ENCODE results near the gene ZNF229.
"Not testable (repeated sequence)": the region's sequence is repeated elsewhere in the genome, so short reads cannot be mapped to it uniquely, and the experiment has no call there.

DNA sequence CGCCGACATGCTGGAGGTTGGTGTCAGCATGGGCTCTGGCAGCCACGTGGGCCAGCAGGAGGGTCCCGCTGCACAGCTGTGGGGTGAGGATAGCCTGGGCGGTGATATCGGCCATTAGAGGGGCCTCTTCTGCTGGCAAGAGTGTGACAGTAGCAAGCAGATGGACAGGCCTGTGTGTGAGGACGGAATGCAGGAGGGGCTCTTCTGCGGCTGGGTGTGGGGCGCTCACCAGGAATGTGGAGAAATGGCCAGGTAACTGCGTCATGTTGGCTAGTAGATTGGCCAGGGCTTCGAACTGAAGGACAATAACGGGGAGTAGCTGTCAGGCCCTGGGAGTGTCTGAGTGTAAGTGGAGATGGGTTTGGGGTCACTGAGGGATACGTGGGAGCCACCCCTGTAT is 7.7 kb upstream of the ZNF229 start:
- TF ChIP-seq, protein P1, sequence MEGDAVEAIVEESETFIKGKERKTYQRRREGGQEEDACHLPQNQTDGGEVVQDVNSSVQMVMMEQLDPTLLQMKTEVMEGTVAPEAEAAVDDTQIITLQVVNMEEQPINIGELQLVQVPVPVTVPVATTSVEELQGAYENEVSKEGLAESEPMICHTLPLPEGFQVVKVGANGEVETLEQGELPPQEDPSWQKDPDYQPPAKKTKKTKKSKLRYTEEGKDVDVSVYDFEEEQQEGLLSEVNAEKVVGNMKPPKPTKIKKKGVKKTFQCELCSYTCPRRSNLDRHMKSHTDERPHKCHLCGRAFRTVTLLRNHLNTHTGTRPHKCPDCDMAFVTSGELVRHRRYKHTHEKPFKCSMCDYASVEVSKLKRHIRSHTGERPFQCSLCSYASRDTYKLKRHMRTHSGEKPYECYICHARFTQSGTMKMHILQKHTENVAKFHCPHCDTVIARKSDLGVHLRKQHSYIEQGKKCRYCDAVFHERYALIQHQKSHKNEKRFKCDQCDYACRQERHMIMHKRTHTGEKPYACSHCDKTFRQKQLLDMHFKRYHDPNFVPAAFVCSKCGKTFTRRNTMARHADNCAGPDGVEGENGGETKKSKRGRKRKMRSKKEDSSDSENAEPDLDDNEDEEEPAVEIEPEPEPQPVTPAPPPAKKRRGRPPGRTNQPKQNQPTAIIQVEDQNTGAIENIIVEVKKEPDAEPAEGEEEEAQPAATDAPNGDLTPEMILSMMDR (IDR thresholded peaks at IDR 0.05) = not testable (repeated sequence)
- not testable (repeated sequence) for TF ChIP-seq POLR2A (IDR thresholded peaks at IDR 0.05)

Data from lower leg skin (tissue), 3 donors.